HG03064 (cell line): ENCODE measurements around the gene CBX2.

Source experiments
- ATAC-seq: cut with Tn5 transposase; IDR thresholded peaks from one replicate; pipeline ENCODE4 v1.9.1; 2021; ENCODE audit warnings: low read depth; ENCODE audit not compliant: unreplicated experiment

Gene CBX2

GRCh38 chr17:79777894-79778503 is at the start of gene CBX2:
TSS of gene CBX2 (plus strand) at chr17:79778148. CDS start at chr17:79778236, 88 bp downstream.
- ATAC-seq, result no peak

DNA sequence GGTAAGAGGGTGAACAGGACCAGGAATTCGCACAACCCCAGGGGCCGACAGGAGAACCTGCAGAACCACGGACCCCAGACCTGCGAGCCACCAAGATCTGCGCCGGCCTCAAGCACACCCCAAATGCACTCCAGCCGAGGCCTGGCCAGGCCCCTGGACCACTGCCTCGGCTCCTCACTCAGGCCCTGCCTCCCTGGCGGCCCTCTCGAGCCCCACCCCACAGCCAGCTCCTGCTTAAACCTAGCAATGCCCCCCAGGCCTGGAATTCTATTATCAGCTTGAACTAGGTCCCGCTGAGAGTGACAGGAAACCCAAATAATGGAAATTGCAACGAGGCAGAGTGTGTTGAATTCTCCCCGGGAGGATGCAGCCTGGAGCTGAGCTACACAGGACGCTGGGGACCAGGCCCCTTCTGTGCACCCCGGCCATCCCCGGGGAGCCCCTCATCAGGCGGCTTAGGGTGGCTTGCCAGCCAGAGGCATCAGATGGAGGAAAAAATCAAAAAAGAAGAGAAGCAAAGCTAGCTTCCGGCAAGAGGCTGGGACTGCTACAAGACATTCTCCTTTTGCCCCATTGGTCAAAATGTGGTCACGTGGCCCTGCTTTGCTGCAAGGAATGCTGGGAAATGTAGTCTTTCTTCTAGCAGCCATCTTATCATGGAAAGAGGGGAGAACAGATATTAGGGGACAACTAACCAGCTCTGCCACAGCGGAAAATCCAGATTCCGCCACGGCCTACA is 49.6 kb upstream of the CBX2 start:
- ATAC-seq, result peak; percentile 84

- ATAC-seq, result no peak
Observed at GRCh38 chr17:79728908-79729471, 49.0 kb upstream of the CBX2 start.

DNA sequence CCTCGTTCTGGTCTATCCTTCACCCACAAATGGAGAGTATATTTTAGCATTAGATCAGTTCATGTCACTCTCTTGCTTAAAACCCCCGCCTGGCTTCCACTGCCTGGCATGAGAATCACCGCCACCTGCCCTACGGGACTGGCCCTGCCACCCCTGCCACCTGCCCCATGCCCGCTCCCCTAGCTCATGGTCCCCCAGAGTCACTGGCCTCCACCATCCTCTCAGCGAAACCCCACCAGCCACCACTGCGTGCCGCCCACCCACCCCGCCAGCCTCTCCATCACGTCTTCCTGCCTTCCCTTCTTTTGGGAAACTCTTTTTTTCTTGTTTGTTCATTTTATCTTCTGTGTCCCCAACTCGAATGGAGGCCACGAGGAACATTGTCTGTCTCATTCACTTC is 48.2 kb upstream of the CBX2 start:
- no peak for ATAC-seq

DNA sequence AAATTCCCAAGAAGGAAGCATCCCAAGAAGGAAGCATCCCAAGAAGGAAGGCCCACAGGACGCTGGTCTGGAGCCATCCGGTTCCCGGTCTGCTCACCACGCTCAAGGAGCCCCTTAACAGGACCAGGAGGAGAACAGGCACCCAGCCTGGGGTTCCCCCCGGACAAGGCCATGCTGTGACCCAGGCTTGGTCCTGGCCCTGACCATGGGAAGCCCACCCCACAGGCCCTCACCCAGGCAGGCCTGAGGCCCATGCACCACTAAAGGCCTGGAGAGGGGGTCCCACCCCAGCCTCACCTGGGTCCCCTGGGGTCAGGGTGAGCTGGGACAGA is 47.5 kb upstream of the CBX2 start:
- no peak for ATAC-seq

GRCh38 chr17:79730769-79731483 is 47.0 kb upstream of the CBX2 start, which contains the start of gene ENPP7:
TSS of gene ENPP7 (plus strand) at chr17:79730943. CDS start at chr17:79731140, 197 bp downstream.
- no peak for ATAC-seq

GRCh38 chr17:79732254-79732653 is 45.7 kb upstream of the CBX2 start:
- no peak for ATAC-seq

DNA sequence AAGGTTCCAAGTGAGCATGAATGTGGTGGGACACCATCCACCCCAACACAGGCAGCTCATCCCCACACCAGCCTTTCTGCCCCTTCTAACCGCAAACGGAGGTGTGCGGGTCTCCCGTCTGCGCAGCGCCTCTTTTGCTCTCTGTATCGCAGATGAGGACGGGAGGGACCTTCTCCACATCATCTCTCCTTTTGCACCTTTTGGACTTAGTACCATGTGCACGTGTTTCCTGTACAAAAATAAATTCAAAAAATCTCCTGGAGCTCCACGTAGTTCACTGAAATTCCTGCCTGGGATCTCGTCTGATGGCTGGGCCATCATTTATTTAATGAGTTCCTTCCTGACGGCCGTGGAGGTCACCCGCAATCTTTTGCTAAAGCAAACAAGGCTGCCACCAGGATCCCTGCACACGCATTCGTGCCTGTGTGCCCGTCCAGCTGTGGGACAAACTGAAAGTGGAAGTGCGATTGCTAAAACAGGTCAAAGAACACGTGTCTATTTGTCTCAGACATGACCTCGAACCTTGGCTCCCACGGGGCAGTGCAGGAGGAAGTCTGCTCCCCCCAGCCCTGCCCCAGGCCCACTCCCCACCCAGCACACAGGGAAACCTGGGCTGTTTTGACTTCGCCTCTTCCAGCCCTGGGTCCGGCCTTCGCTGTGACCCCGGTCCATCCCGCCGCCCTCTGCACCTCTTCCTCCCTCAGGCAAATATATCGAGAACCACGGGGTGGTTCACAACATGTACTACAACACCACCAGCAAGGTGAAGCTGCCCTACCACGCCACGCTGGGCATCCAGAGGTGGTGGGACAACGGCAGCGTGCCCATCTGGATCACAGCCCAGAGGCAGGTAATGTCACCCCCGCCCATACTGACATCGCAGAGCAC is 44.9 kb upstream of the CBX2 start:
- no peak for ATAC-seq

DNA sequence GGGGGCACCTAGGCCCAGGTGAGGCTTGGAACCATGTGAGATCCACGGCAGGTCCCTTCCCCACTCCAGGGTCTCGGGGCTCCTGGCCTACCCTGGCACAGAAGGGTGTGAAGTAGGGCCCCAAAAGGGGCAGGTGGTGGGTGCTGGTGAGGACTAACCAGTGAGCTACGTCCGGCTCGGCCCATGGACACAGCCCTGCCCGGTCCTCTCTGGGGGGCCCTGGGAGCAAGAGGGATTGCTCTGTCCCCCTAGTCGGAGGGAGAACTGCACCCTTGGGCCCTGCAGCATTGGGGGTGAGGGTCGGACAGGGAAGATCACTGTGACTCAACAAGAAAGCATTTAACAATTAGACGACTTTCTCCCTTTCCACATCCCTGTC is 44.3 kb upstream of the CBX2 start:
- ATAC-seq, result no peak

DNA sequence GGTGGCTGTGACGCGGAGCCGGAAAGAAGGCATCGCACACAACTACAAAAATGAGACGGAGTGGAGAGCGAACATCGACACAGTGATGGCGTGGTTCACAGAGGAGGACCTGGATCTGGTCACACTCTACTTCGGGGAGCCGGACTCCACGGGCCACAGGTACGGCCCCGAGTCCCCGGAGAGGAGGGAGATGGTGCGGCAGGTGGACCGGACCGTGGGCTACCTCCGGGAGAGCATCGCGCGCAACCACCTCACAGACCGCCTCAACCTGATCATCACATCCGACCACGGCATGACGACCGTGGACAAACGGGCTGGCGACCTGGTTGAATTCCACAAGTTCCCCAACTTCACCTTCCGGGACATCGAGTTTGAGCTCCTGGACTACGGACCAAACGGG is 42.9 kb upstream of the CBX2 start:
- ATAC-seq, result no peak

DNA sequence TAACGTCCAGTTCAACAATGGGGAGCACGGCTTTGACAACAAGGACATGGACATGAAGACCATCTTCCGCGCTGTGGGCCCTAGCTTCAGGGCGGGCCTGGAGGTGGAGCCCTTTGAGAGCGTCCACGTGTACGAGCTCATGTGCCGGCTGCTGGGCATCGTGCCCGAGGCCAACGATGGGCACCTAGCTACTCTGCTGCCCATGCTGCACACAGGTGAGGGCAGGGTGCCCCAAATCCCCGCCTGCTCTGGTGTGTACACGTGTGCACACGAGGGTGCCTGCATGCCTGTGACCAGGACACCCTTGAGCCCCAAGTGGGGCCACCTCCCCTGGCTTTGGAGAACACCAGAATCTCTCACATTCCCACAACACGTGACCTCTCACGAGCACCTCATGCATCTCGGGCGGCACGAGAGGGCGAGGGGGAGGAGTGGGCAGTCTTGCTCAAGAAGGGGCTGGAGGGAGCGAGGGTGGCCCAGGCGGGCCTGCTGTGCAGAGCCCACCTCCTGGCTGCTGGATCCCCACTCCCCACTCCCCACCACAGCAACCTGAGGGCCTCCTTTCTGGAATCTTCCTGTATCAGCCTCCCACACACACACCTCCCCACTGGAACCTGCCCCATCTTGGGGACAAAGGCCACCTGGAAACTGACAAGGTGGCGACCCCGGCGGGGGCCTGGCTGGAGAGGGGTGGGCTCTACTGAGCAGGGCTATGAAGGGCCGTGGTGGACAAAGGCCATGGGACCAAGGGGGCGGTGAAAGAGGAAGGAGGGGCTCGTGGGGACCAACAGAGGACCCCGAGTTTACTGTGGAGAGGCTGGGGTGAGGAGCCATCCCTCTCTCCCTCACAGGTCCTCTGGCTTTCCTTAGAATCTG is 40.7 kb upstream of the CBX2 start:
- no peak for ATAC-seq

DNA sequence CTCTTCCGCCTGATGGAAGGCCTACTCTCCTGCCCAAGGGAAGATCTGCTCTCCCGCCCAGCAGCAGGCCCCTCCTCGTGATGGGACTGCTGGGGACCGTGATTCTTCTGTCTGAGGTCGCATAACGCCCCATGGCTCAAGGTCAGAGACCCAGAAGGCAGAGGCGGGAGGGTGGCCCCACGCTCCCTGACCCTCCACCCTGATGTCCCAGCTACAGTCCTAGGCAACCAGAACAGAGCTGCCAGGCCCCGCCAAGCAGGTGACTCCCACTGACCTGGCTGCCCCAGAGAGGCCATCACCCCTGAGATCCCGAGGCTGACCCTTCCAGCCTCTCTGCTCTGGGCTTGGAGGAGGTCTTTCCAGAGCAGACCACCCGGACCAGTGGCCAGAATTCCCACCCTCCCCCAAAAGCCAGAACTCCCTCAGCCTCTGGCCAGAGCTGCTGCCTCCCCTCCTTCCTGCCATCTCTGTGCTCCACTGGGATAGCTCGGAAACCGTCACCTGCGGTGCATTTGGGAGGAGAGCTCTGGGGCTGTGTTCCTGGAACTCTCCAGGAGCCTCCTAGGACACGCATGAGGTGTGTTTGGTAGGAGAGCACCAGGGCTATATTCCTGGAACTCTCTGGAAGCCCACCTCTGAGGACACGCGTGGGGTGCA is 39.9 kb upstream of the CBX2 start:
- no peak for ATAC-seq

GRCh38 chr17:79738643-79739042 is 39.3 kb upstream of the CBX2 start:
- no peak for ATAC-seq

GRCh38 chr17:79739148-79740062 is 38.5 kb upstream of the CBX2 start:
- ATAC-seq, result no peak

DNA sequence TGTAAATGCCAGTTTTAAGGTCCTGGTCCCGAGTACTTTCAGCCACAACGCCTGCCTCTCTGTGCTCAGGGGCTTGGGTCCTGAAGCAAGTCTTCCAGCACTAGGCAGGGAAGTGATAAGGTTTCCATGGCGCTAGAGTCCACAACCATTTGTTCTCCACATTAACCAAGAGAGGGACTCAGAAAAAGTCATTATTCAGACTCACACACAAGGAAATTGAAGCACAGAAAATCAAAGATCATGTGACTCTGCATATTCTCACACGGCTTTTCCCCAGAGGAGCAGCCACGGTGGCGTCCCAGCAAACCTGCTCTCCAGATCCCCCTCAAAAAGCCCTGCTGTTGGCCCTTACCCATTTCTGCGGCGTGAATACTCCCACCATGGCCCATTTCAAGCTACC is 37.5 kb upstream of the CBX2 start:
- ATAC-seq, result no peak

- no peak for ATAC-seq
Observed at GRCh38 chr17:79741401-79741750, 36.6 kb upstream of the CBX2 start.

GRCh38 chr17:79741751-79742588 is 36.0 kb upstream of the CBX2 start:
- no peak for ATAC-seq
